ENCODE data around the gene HAUS2.
A peak's percentile ranks its signal among the peaks of the same experiment; 100 is the strongest.
"Not testable (repeated sequence)": the region's sequence is repeated elsewhere in the genome, so short reads cannot be mapped to it uniquely, and the experiment has no call there.

The HAUS2 gene

GRCh38 chr15:42548249-42549031, at the start of gene HAUS2, which contains the start of gene LRRC57:
Gene HAUS2, plus strand, starts transcription at chr15:42548838. Its CDS starts 35 bp downstream, at chr15:42548873.
Gene LRRC57, minus strand, starts transcription at chr15:42548793. Its CDS starts 359 bp downstream, at chr15:42548434.
- DNase-seq: peak; percentile 14

GRCh38 chr15:42499858-42500609, 48.6 kb upstream of the HAUS2 start:
- no peak for DNase-seq

- no peak for DNase-seq
Measured at GRCh38 chr15:42502477-42502876, 46.2 kb upstream of the HAUS2 start.

GRCh38 chr15:42503825-42504224, 44.8 kb upstream of the HAUS2 start:
- DNase-seq: no peak

- DNase-seq: no peak
Measured at GRCh38 chr15:42504631-42505030, 44.0 kb upstream of the HAUS2 start.

GRCh38 chr15:42507514-42507913, 41.1 kb upstream of the HAUS2 start:
- no peak for DNase-seq

- DNase-seq: no peak
Measured at GRCh38 chr15:42508263-42508690, 40.4 kb upstream of the HAUS2 start.

GRCh38 chr15:42510258-42511006, 38.2 kb upstream of the HAUS2 start:
- no peak for DNase-seq

- DNase-seq: no peak
Measured at GRCh38 chr15:42511007-42511391, 37.6 kb upstream of the HAUS2 start.

GRCh38 chr15:42523331-42523730, 25.3 kb upstream of the HAUS2 start:
- no peak for DNase-seq

GRCh38 chr15:42528970-42529369, 19.7 kb upstream of the HAUS2 start:
- no peak for DNase-seq

- no peak for DNase-seq
Measured at GRCh38 chr15:42533246-42533645, 15.4 kb upstream of the HAUS2 start.

GRCh38 chr15:42544853-42545629, 3.6 kb upstream of the HAUS2 start:
- DNase-seq: no peak

GRCh38 chr15:42547918-42548248, 755 bp upstream of the HAUS2 start:
- DNase-seq: no peak

GRCh38 chr15:42549032-42549491, 424 bp downstream of the HAUS2 start:
- DNase-seq: no peak

GRCh38 chr15:42549741-42550392, 1.2 kb downstream of the HAUS2 start:
- no peak for DNase-seq

GRCh38 chr15:42553554-42553953, 4.9 kb downstream of the HAUS2 start:
- DNase-seq: no peak

GRCh38 chr15:42556550-42557207, 8.0 kb downstream of the HAUS2 start:
- DNase-seq: not testable (repeated sequence)

GRCh38 chr15:42558739-42559138, 10.1 kb downstream of the HAUS2 start:
- no peak for DNase-seq

GRCh38 chr15:42575188-42576039, 26.8 kb downstream of the HAUS2 start, which contains the start of gene STARD9:
Gene STARD9, plus strand, starts transcription at chr15:42575606. Its CDS starts 110 bp downstream, at chr15:42575716.
- DNase-seq: peak; percentile 49
